SU-DHL-6 (cell line): ENCODE data around the gene OR51E2.
"Not testable (repeated sequence)": the region's sequence is repeated elsewhere in the genome, so short reads cannot be mapped to it uniquely, and the experiment has no call there.

Experiments
- H2AFZ ChIP-seq: fragments of 200-600 bp; sonication (generic); 2 replicates; pipeline ENCODE4 v1.6.1; 2014; ENCODE audit warnings: low read depth, mild to moderate bottlenecking, moderate library complexity, mixed read lengths, antibody characterized with exemption, low read length; ENCODE audit not compliant: severe bottlenecking
- H3F3A ChIP-seq: fragments of 200-600 bp; shearing (Covaris generic); 2 replicates; pipeline ENCODE4 v1.6.0; 2016; ENCODE audit warnings: antibody characterized with exemption, mild to moderate bottlenecking; ENCODE audit not compliant: insufficient read depth
- H3K27ac ChIP-seq: fragments of 200-600 bp; sonication (generic); 2 replicates; pipeline ENCODE4 v1.5.1; 2016; ENCODE audit warnings: low read depth, mild to moderate bottlenecking, low read length, moderate library complexity, mixed read lengths
- H3K27me3 ChIP-seq: fragments of 200-600 bp; sonication (generic), shearing (Covaris generic); 2 replicates; pipeline ENCODE4 v1.6.0; 2014; ENCODE audit warnings: mild to moderate bottlenecking, low read length
- H3K36me3 ChIP-seq: fragments of 200-600 bp; sonication (generic); 2 replicates; pipeline ENCODE4 v1.6.1; 2014; ENCODE audit warnings: mild to moderate bottlenecking, low read length, mixed read lengths
- H3K4me2 ChIP-seq: fragments of 300-600, 200-600 bp; shearing (Covaris generic), sonication (generic); 2 replicates; pipeline ENCODE4 v1.6.0; 2014; ENCODE audit warnings: low read length, low read depth, mild to moderate bottlenecking; ENCODE audit not compliant: poor library complexity, severe bottlenecking
- H3K4me3 ChIP-seq: fragments of 200-600 bp; sonication (generic); 2 replicates; pipeline ENCODE4 v1.5.1; 2014; ENCODE audit warnings: antibody characterized with exemption, low read length, mild to moderate bottlenecking, mixed read lengths; ENCODE audit not compliant: insufficient read depth, poor library complexity, severe bottlenecking
- H3K79me2 ChIP-seq: fragments of 200-600 bp; sonication (generic); 2 replicates; pipeline ENCODE4 v1.6.1; 2014; ENCODE audit warnings: mild to moderate bottlenecking, low read length, moderate library complexity; ENCODE audit not compliant: insufficient read depth
- H3K9ac ChIP-seq: fragments of 200-600 bp; sonication (generic); 2 replicates; pipeline ENCODE4 v1.7.0; 2014; ENCODE audit warnings: mild to moderate bottlenecking, low read length
- H3K9me2 ChIP-seq: fragments of 200-600 bp; sonication (generic); replicated peaks from 2 replicates; pipeline ENCODE4 v1.6.1; 2014; ENCODE audit warnings: low read length; ENCODE audit not compliant: insufficient read depth
- H3K9me3 ChIP-seq: fragments of 200-600 bp; sonication (generic); 2 replicates; pipeline ENCODE4 v1.6.1; 2014; ENCODE audit warnings: low read length, mixed read lengths; ENCODE audit not compliant: insufficient read depth
- H4K20me1 ChIP-seq: fragments of 200-600 bp; sonication (generic); 2 replicates; pipeline ENCODE4 v1.6.1; 2014; ENCODE audit warnings: low read depth, mild to moderate bottlenecking, antibody characterized with exemption, low read length, moderate library complexity, mixed read lengths
- CTCF ChIP-seq: fragments of 200-600 bp; sonication (generic); IDR thresholded peaks from one replicate; pipeline ENCODE4 v1.5.1; 2017; ENCODE audit warnings: antibody characterized with exemption, mild to moderate bottlenecking, low read length, moderate library complexity; ENCODE audit not compliant: insufficient read depth, poor library complexity, severe bottlenecking
- EZH2phosphoT487 ChIP-seq: fragments of 200-600 bp; sonication (generic), shearing (Covaris generic); conservative IDR thresholded peaks from 2 replicates; pipeline ENCODE4 v1.6.1; 2018; ENCODE audit warnings: mild to moderate bottlenecking, antibody characterized with exemption, low read length, moderate library complexity, mixed read lengths

Gene OR51E2

GRCh38 chr11:4697585-4697984, at the start of gene OR51E2:
OR51E2 (minus strand) TSS chr11:4697853; CDS start chr11:4682711, 15,142 bp downstream.
- Histone ChIP-seq H3K27ac (no peak within 1 kb of the TSS), H2AFZ (no peak within 1 kb of the TSS), H3F3A (no peaks in the 10 kb centered on the region), H3K79me2 (no peaks in the 10 kb centered on the region), H3K4me3 (no peak within 1 kb of the TSS), H3K9ac (no peak within 1 kb of the TSS), H3K4me2 (no peak within 1 kb of the TSS), H4K20me1 (no peaks in the 10 kb centered on the region), H3K36me3 (no peaks in the 10 kb centered on the region), H3K9me2 (no peaks in the 10 kb centered on the region), H3K27me3 (no peaks in the 10 kb centered on the region), H3K9me3 (no peaks in the 10 kb centered on the region)
- no peak for TF ChIP-seq EZH2phosphoT487
- TF ChIP-seq CTCF, result no peak

GRCh38 chr11:4740735-4741134, 43.1 kb upstream of the OR51E2 start:
- Histone ChIP-seq H3K36me3 (no peaks in the 10 kb centered on the region), H3K9me3 (no peaks in the 10 kb centered on the region), H2AFZ (no peak overlapping the region), H3K27me3 (no peaks in the 10 kb centered on the region), H4K20me1 (no peaks in the 10 kb centered on the region), H3F3A (no peaks in the 10 kb centered on the region), H3K79me2 (no peaks in the 10 kb centered on the region), H3K4me3 (no peak overlapping the region), H3K9ac (no peak overlapping the region), H3K4me2 (no peak overlapping the region), H3K9me2 (no peaks in the 10 kb centered on the region), H3K27ac (no peak overlapping the region)
- TF ChIP-seq EZH2phosphoT487 (no peak), CTCF (no peak)

- TF ChIP-seq EZH2phosphoT487 (no peak), CTCF (no peak)
- Histone ChIP-seq H2AFZ (no peak overlapping the region), H3K4me3 (no peak overlapping the region), H4K20me1 (no peaks in the 10 kb centered on the region), H3K36me3 (no peaks in the 10 kb centered on the region), H3K9me2 (no peaks in the 10 kb centered on the region), H3F3A (no peaks in the 10 kb centered on the region), H3K4me2 (no peak overlapping the region), H3K27me3 (no peaks in the 10 kb centered on the region), H3K79me2 (no peaks in the 10 kb centered on the region), H3K27ac (no peak overlapping the region), H3K9ac (no peak overlapping the region), H3K9me3 (no peaks in the 10 kb centered on the region)
These were observed 29.5 kb upstream of the OR51E2 start for GRCh38 chr11:4727171-4727570.

GRCh38 chr11:4722616-4723534, 25.2 kb upstream of the OR51E2 start:
- H3K4me3 ChIP-seq, H3K27me3 ChIP-seq, H2AFZ ChIP-seq, H3K9me2 ChIP-seq, H3K36me3 ChIP-seq, H3F3A ChIP-seq, H3K79me2 ChIP-seq, H3K9ac ChIP-seq, H3K4me2 ChIP-seq, H3K27ac ChIP-seq, H3K9me3 ChIP-seq, H4K20me1 ChIP-seq: not testable (repeated sequence)
